ENCODE measurements around the gene TIAM2. TPM values are rescaled to one million over a fixed set of nuclear protein-coding genes. Genes with fewer than 3 reads are reported as not detected.

The TIAM2 gene
- total and polyA plus RNA-seq, 2 experiments from 2014 or later = 5.5 to 16.9 TPM

- no peaks in the 10 kb centered on the region for H3K27me3 ChIP-seq
- WGBS (ENCODE audit: low lambda C conversion rate, missing lambda C conversion rate) = 94% methylated on average over 6 of the region's 6 CpGs
- TF ChIP-seq EZH2phosphoT487 (IDR thresholded peaks at IDR 0.05; ENCODE audit: low read depth, severe bottlenecking, unreplicated experiment) = no peak
- no peak for TF ChIP-seq CTCF (IDR thresholded peaks at IDR 0.05; ENCODE audit: poor library complexity)
- no peak for TF ChIP-seq EZH2 (IDR thresholded peaks at IDR 0.05; ENCODE audit: borderline replicate concordance)
Measured at GRCh38 chr6:155232848-155233247, 237.7 kb downstream of the TIAM2 start.

GRCh38 chr6:155234167-155234566, 239.1 kb downstream of the TIAM2 start:
- 76% methylated on average over 4 of the region's 4 CpGs for WGBS (ENCODE audit: low lambda C conversion rate, missing lambda C conversion rate)
- H3K27me3 ChIP-seq = no peaks in the 10 kb centered on the region
- H2AFZ ChIP-seq = no peak overlapping the region
- H4K20me1 ChIP-seq (ENCODE audit: insufficient read depth, poor library complexity, severe bottlenecking) = no peaks in the 10 kb centered on the region
- H3K27ac ChIP-seq = no peak overlapping the region
- no peak overlapping the region for H3K4me3 ChIP-seq
- no peak for TF ChIP-seq CTCF (IDR thresholded peaks at IDR 0.05; ENCODE audit: poor library complexity)
- no peak for TF ChIP-seq EZH2phosphoT487 (IDR thresholded peaks at IDR 0.05; ENCODE audit: low read depth, severe bottlenecking, unreplicated experiment)
- no peak for TF ChIP-seq EZH2 (IDR thresholded peaks at IDR 0.05; ENCODE audit: borderline replicate concordance)
- no peaks in the 10 kb centered on the region for H3K4me1 ChIP-seq (ENCODE audit: insufficient read depth)
- no peaks in the 10 kb centered on the region for H3K9me3 ChIP-seq (ENCODE audit: low read depth)
- H3K9me2 ChIP-seq (replicated peaks; ENCODE audit: insufficient read depth) = no peaks in the 10 kb centered on the region
- DNase-seq (ENCODE audit: low spot score) = no peak
- no peaks in the 10 kb centered on the region for H3K36me3 ChIP-seq (replicated peaks; ENCODE audit: insufficient read depth, low read depth)
- no peak overlapping the region for H3K4me2 ChIP-seq
- H3K79me2 ChIP-seq = no peaks in the 10 kb centered on the region

More at GRCh38 chr6:155232848-155233247, 237.7 kb downstream of the TIAM2 start:
- Histone ChIP-seq H3K27ac (no peak overlapping the region), H2AFZ (no peak overlapping the region), H3K79me2 (no peaks in the 10 kb centered on the region), H3K9me2 (replicated peaks; ENCODE audit: insufficient read depth) (no peaks in the 10 kb centered on the region), H3K4me2 (no peak overlapping the region), H3K36me3 (replicated peaks; ENCODE audit: insufficient read depth, low read depth) (no peaks in the 10 kb centered on the region), H3K4me1 (ENCODE audit: insufficient read depth) (no peaks in the 10 kb centered on the region), H4K20me1 (ENCODE audit: insufficient read depth, poor library complexity, severe bottlenecking) (no peaks in the 10 kb centered on the region), H3K4me3 (no peak overlapping the region), H3K9me3 (ENCODE audit: low read depth) (no peaks in the 10 kb centered on the region)
- no peak for DNase-seq (ENCODE audit: low spot score)

GRCh38 chr6:155234687-155235086, 239.6 kb downstream of the TIAM2 start:
- Histone ChIP-seq H3K9me2 (replicated peaks; ENCODE audit: insufficient read depth) (no peaks in the 10 kb centered on the region), H3K9me3 (ENCODE audit: low read depth) (no peaks in the 10 kb centered on the region), H3K27me3 (no peaks in the 10 kb centered on the region), H3K4me1 (ENCODE audit: insufficient read depth) (no peaks in the 10 kb centered on the region), H3K4me2 (no peak overlapping the region), H3K4me3 (no peak overlapping the region), H4K20me1 (ENCODE audit: insufficient read depth, poor library complexity, severe bottlenecking) (no peaks in the 10 kb centered on the region), H3K36me3 (replicated peaks; ENCODE audit: insufficient read depth, low read depth) (no peaks in the 10 kb centered on the region), H3K27ac (no peak overlapping the region), H2AFZ (no peak overlapping the region), H3K79me2 (no peaks in the 10 kb centered on the region)
- no peak for TF ChIP-seq EZH2 (IDR thresholded peaks at IDR 0.05; ENCODE audit: borderline replicate concordance)
- no peak for TF ChIP-seq CTCF (IDR thresholded peaks at IDR 0.05; ENCODE audit: poor library complexity)
- no peak for TF ChIP-seq EZH2phosphoT487 (IDR thresholded peaks at IDR 0.05; ENCODE audit: low read depth, severe bottlenecking, unreplicated experiment)
- 91% methylated on average over 4 of the region's 4 CpGs for WGBS (ENCODE audit: low lambda C conversion rate, missing lambda C conversion rate)
- DNase-seq (ENCODE audit: low spot score) = no peak

- no peak for DNase-seq (ENCODE audit: low spot score)
- Histone ChIP-seq H3K4me2 (no peak overlapping the region), H3K9me2 (replicated peaks; ENCODE audit: insufficient read depth) (no peaks in the 10 kb centered on the region), H3K27me3 (no peaks in the 10 kb centered on the region), H3K27ac (no peak overlapping the region), H3K36me3 (replicated peaks; ENCODE audit: insufficient read depth, low read depth) (no peaks in the 10 kb centered on the region), H3K4me1 (ENCODE audit: insufficient read depth) (no peaks in the 10 kb centered on the region), H3K79me2 (no peaks in the 10 kb centered on the region), H3K9me3 (ENCODE audit: low read depth) (no peaks in the 10 kb centered on the region), H4K20me1 (ENCODE audit: insufficient read depth, poor library complexity, severe bottlenecking) (no peaks in the 10 kb centered on the region), H3K4me3 (no peak overlapping the region), H2AFZ (no peak overlapping the region)
- no peak for TF ChIP-seq CTCF (IDR thresholded peaks at IDR 0.05; ENCODE audit: poor library complexity)
- no peak for TF ChIP-seq EZH2phosphoT487 (IDR thresholded peaks at IDR 0.05; ENCODE audit: low read depth, severe bottlenecking, unreplicated experiment)
- no peak for TF ChIP-seq EZH2 (IDR thresholded peaks at IDR 0.05; ENCODE audit: borderline replicate concordance)
- 91% methylated on average over 5 of the region's 5 CpGs for WGBS (ENCODE audit: low lambda C conversion rate, missing lambda C conversion rate)
Measured at GRCh38 chr6:155235087-155235486, 240.0 kb downstream of the TIAM2 start.

Data from hepatocyte (in vitro differentiated cells).